22Rv1 (cell line): ENCODE results near the gene STRIT1.

ENCODE experiments used
- ZFX ChIP-seq: fragments of 450-650 bp; IDR thresholded peaks from 2 replicates; pipeline ENCODE4 v1.6.1; 2017; ENCODE audit warnings: antibody characterized with exemption, borderline replicate concordance
- TF ChIP-seq, protein P1 (sequence below): fragments of 450-650 bp; IDR thresholded peaks from 2 replicates; pipeline ENCODE4 v1.5.1; 2017; ENCODE audit warnings: mild to moderate bottlenecking

DNA sequence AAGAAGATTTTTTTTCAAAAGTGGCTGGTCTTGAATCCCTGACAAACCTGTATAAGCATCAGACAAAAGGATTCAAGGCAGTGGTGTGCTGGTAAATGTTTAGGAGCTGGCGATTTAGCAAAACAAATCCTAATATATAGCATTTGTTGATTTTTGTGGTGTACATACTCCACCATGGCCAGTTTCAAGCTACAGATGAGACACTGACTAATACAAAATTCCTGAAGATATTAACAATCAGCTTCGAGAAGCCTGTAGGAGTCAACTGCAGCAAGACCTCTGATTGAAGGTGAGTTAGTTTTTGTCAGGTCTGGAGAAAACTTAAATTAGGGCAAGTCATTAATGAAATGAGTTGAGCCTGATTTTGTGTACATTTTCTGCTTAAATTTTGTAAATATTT, 6.7 kb downstream of the STRIT1 start:
- TF ChIP-seq, protein P1, sequence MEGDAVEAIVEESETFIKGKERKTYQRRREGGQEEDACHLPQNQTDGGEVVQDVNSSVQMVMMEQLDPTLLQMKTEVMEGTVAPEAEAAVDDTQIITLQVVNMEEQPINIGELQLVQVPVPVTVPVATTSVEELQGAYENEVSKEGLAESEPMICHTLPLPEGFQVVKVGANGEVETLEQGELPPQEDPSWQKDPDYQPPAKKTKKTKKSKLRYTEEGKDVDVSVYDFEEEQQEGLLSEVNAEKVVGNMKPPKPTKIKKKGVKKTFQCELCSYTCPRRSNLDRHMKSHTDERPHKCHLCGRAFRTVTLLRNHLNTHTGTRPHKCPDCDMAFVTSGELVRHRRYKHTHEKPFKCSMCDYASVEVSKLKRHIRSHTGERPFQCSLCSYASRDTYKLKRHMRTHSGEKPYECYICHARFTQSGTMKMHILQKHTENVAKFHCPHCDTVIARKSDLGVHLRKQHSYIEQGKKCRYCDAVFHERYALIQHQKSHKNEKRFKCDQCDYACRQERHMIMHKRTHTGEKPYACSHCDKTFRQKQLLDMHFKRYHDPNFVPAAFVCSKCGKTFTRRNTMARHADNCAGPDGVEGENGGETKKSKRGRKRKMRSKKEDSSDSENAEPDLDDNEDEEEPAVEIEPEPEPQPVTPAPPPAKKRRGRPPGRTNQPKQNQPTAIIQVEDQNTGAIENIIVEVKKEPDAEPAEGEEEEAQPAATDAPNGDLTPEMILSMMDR = no peak
- no peak for TF ChIP-seq ZFX
